Measurements from ENCODE around the gene EPHA8. TPM values are rescaled to one million over a fixed set of nuclear protein-coding genes. Genes with fewer than 3 reads are reported as not detected.

EPHA8 gene
- total and polyA plus RNA-seq, 9 of the 15 experiments (the other 6 are each of a cell fraction or from before 2014, with no cell fraction given): not detected

- TF ChIP-seq STAG1 (CRISPR knock-in tag; IDR thresholded peaks at IDR 0.05; ENCODE audit: borderline replicate concordance) (no peak), MIER1 (IDR thresholded peaks at IDR 0.05; ENCODE audit: low read depth) (no peak), PREB (CRISPR knock-in tag; IDR thresholded peaks at IDR 0.05) (no peak), GATAD2B (IDR thresholded peaks at IDR 0.05; ENCODE audit: borderline replicate concordance) (no peak), ID3 (CRISPR knock-in tag; IDR thresholded peaks at IDR 0.05) (no peak), ID3 (tag; IDR thresholded peaks at IDR 0.05) (no peak), KLF10 (CRISPR knock-in tag; IDR thresholded peaks at IDR 0.05) (no peak), ZBTB33 (CRISPR knock-in tag; IDR thresholded peaks at IDR 0.05) (no peak), MAZ (CRISPR knock-in tag; conservative IDR thresholded peaks at IDR 0.05 in 1 of 2, IDR thresholded peaks at IDR 0.05 in 1 of 2) (no peak)
- ChIA-PET CTCF (ENCODE audit: low intra/inter-chr PET ratio) (no interaction called here), POLR2A (interaction anchor here (0.6 to 2.0 kb wide), 4 partner anchors 10 to 25 kb away, joined by 3 to 5 read pairs (median 4); no protein-coding TSS in a partner anchor)
- no peak overlapping the region for H3K4me2 ChIP-seq (ENCODE audit: insufficient read depth, low read length)
- 93% methylated on average over 9 of the region's 9 CpGs for WGBS (ENCODE audit: insufficient coverage, low coverage, missing lambda C conversion rate)
- no peaks in the 10 kb centered on the region for H3K9me3 ChIP-seq (replicated peaks; ENCODE audit: control insufficient read depth, insufficient read depth, low read depth, low read length)
- H4K20me1 ChIP-seq (replicated peaks; ENCODE audit: control insufficient read depth, insufficient read depth, low read length): 0 out of 2 replicates have a peak, but pooled peaks cover 4% of the 10 kb centered on the region
- DNase-seq (ENCODE audit: extremely low read depth in 1 of 4, low spot score in 3 of 4): no peak
- H3K9me1 ChIP-seq (ENCODE audit: control insufficient read depth, insufficient read depth, low read length): no peaks in the 10 kb centered on the region
- no peaks in the 10 kb centered on the region for H3K4me1 ChIP-seq (replicated peaks in 1 of 2; ENCODE audit: control insufficient read depth in 2 of 2, insufficient read depth in 2 of 2, low read length in 2 of 2)
- FAIRE-seq: no peak
- H3K27ac ChIP-seq (ENCODE audit: extremely low read depth, low read depth, low read length): no peak overlapping the region
- peaks cover 92% of the 10 kb centered on the region for H3K36me3 ChIP-seq (ENCODE audit: control insufficient read depth, insufficient read depth, low read length)
- ATAC-seq: no peak
- H3K9ac ChIP-seq (ENCODE audit: insufficient read depth in 1 of 2, low read depth in 2 of 2, low read length in 2 of 2): no peak overlapping the region
- intact Hi-C loops (cut with micrococcal nuclease) (no loop called here), in situ Hi-C loops (cut with MboI) (no loop called here)
- no peak overlapping the region for H3K4me3 ChIP-seq
- H2AFZ ChIP-seq (ENCODE audit: low read depth, low read length): no peak overlapping the region
- H3K79me2 ChIP-seq (ENCODE audit: control insufficient read depth, insufficient read depth, low read length): no peaks in the 10 kb centered on the region
- no peaks in the 10 kb centered on the region for H3K27me3 ChIP-seq (ENCODE audit: control insufficient read depth in 2 of 2, insufficient read depth in 2 of 2, low read length in 2 of 2)
- no TSS peak for BruUV-seq (replicated peaks)
These were observed 42.4 kb upstream of the EPHA8 start for GRCh38 chr1:22520871-22521270.

Data from K562 (cell line).